Hepatocyte (in vitro differentiated cells): Measurements from ENCODE around the gene PKN1. TPM values are rescaled to one million over a fixed set of nuclear protein-coding genes. Genes with fewer than 3 reads are reported as not detected.

Experiments
- DNase-seq: peaks from one replicate; pipeline ENCODE4 v3.0.0-alpha.2; 2016; ENCODE audit warnings: low spot score
- H2AFZ ChIP-seq: fragments of 200-600 bp; sonication (generic); 2 replicates; pipeline ENCODE4 v1.6.0; 2016; ENCODE audit warnings: antibody characterized with exemption, mild to moderate bottlenecking
- H3K27ac ChIP-seq: fragments of 200-600 bp; sonication (generic); 2 replicates; pipeline ENCODE4 v1.5.1; 2016; ENCODE audit warnings: mild to moderate bottlenecking
- H3K27me3 ChIP-seq: fragments of 200-600 bp; sonication (generic); 2 replicates; pipeline ENCODE4 v1.6.1; 2016
- H3K36me3 ChIP-seq: fragments of 200-600 bp; sonication (generic); replicated peaks from 2 replicates; pipeline ENCODE4 v1.5.1; 2016; ENCODE audit warnings: low read depth; ENCODE audit not compliant: insufficient read depth
- H3K4me1 ChIP-seq: fragments of 200-600 bp; sonication (generic); 2 replicates; pipeline ENCODE4 v1.5.1; 2016; ENCODE audit warnings: mild to moderate bottlenecking, moderate library complexity; ENCODE audit not compliant: insufficient read depth
- H3K4me2 ChIP-seq: fragments of 200-600 bp; sonication (generic); 2 replicates; pipeline ENCODE4 v1.6.0; 2016
- H3K4me3 ChIP-seq: fragments of 200-600 bp; sonication (generic); 2 replicates; pipeline ENCODE4 v1.5.1; 2016; ENCODE audit warnings: mild to moderate bottlenecking
- H3K79me2 ChIP-seq: fragments of 200-600 bp; sonication (generic); 2 replicates; pipeline ENCODE4 v1.6.0; 2017; ENCODE audit warnings: mild to moderate bottlenecking
- H3K9me2 ChIP-seq: fragments of 200-600 bp; sonication (generic); replicated peaks from 2 replicates; pipeline ENCODE4 v1.6.0; 2017; ENCODE audit warnings: mild to moderate bottlenecking; ENCODE audit not compliant: insufficient read depth
- H3K9me3 ChIP-seq: fragments of 200-600 bp; sonication (generic); 2 replicates; pipeline ENCODE4 v1.5.1; 2016; ENCODE audit warnings: low read depth, mild to moderate bottlenecking
- H4K20me1 ChIP-seq: fragments of 200-600 bp; sonication (generic); 2 replicates; pipeline ENCODE4 v1.6.0; 2016; ENCODE audit warnings: mild to moderate bottlenecking; ENCODE audit not compliant: insufficient read depth, poor library complexity, severe bottlenecking
- CTCF ChIP-seq: fragments of 200-600 bp; sonication (generic); IDR thresholded peaks from 2 replicates; pipeline ENCODE4 v1.5.1; 2016; ENCODE audit warnings: antibody characterized with exemption, mild to moderate bottlenecking; ENCODE audit not compliant: poor library complexity
- EZH2 ChIP-seq: fragments of 200-600 bp; sonication (generic); IDR thresholded peaks from 2 replicates; pipeline ENCODE4 v1.6.1; 2016; ENCODE audit warnings: antibody characterized with exemption, mild to moderate bottlenecking, borderline replicate concordance
- EZH2phosphoT487 ChIP-seq: fragments of 200-600 bp; sonication (generic); IDR thresholded peaks from one replicate; pipeline ENCODE4 v1.6.1; 2018; ENCODE audit warnings: antibody characterized with exemption, mild to moderate bottlenecking, low read depth, moderate library complexity; ENCODE audit not compliant: unreplicated experiment, severe bottlenecking
- WGBS: methylation state at CpG from one replicate; pipeline ENCODE4 v1.1.6; 2016; ENCODE audit warnings: low lambda C conversion rate; ENCODE audit errors: missing lambda C conversion rate; 5-methylcytosine and 5-hydroxymethylcytosine counted together
- polyA plus RNA-seq: library from polyadenylated mRNA; unstranded; fragments of >200 nt; fragmentation: Nextera tagmentation; extraction: Ambion mirVana; gene quantifications from 2 replicates; pipeline ENCODE4 v1.2.1, GENCODE V29; 2016
- total RNA-seq: library from RNA; depleted of rRNA; stranded (reverse); fragments of >200 nt; gene quantifications from 2 replicates; pipeline ENCODE4 v1.2.3, GENCODE V29; 2014

The PKN1 gene
- total and polyA plus RNA-seq, 2 experiments from 2014 or later = 57.4 to 83.3 TPM

GRCh38 chr19:14440049-14440448 lies 6.9 kb downstream of the PKN1 start:
- Histone ChIP-seq H3K27ac (no peak overlapping the region), H3K9me2 (no peaks in the 10 kb centered on the region), H3K4me2 (no peak overlapping the region), H2AFZ (no peak overlapping the region), H3K9me3 (no peaks in the 10 kb centered on the region), H3K4me3 (no peak overlapping the region), H3K36me3 (no peaks in the 10 kb centered on the region), H4K20me1 (no peaks in the 10 kb centered on the region), H3K4me1 (peaks cover 3% of the 10 kb centered on the region), H3K27me3 (no peaks in the 10 kb centered on the region), H3K79me2 (peaks cover 45% of the 10 kb centered on the region)
- DNase-seq = no peak
- no peak for TF ChIP-seq EZH2
- no peak for TF ChIP-seq EZH2phosphoT487
- TF ChIP-seq CTCF = no peak
- WGBS = 70% methylated on average over 9 of the region's 9 CpGs

GRCh38 chr19:14441041-14441938 lies 8.2 kb downstream of the PKN1 start:
- H3K4me3 ChIP-seq = no peak overlapping the region

GRCh38 chr19:14442891-14443631 lies 10.0 kb downstream of the PKN1 start:
- no peaks in the 10 kb centered on the region for H3K27me3 ChIP-seq
- no peak for TF ChIP-seq CTCF
- no peak for TF ChIP-seq EZH2phosphoT487
- TF ChIP-seq EZH2 = no peak
- WGBS = 98% methylated on average over 12 of the region's 16 CpGs
- H4K20me1 ChIP-seq = no peaks in the 10 kb centered on the region
- no peak overlapping the region for H2AFZ ChIP-seq
- no peak overlapping the region for H3K4me3 ChIP-seq
- no peaks in the 10 kb centered on the region for H3K4me1 ChIP-seq
- H3K4me2 ChIP-seq = no peak overlapping the region
- H3K36me3 ChIP-seq = no peaks in the 10 kb centered on the region
- no peak for DNase-seq
- H3K79me2 ChIP-seq = peaks cover 19% of the 10 kb centered on the region
- no peaks in the 10 kb centered on the region for H3K9me3 ChIP-seq
- H3K27ac ChIP-seq = no peak overlapping the region
- no peaks in the 10 kb centered on the region for H3K9me2 ChIP-seq

More at GRCh38 chr19:14441041-14441938, 8.2 kb downstream of the PKN1 start:
- Histone ChIP-seq H3K79me2 (peaks cover 37% of the 10 kb centered on the region), H3K4me1 (no peaks in the 10 kb centered on the region), H3K4me2 (no peak overlapping the region), H2AFZ (no peak overlapping the region), H4K20me1 (no peaks in the 10 kb centered on the region), H3K27ac (no peak overlapping the region), H3K27me3 (no peaks in the 10 kb centered on the region), H3K9me2 (no peaks in the 10 kb centered on the region), H3K9me3 (no peaks in the 10 kb centered on the region), H3K36me3 (no peaks in the 10 kb centered on the region)
- WGBS = 92% methylated on average over 30 of the region's 34 CpGs
- no peak for TF ChIP-seq EZH2phosphoT487
- TF ChIP-seq CTCF = no peak
- no peak for TF ChIP-seq EZH2
- no peak for DNase-seq
